Measurements from ENCODE around the gene NDUFS3.
"Not testable (repeated sequence)": the region's sequence is repeated elsewhere in the genome, so short reads cannot be mapped to it uniquely, and the experiment has no call there.

DNA sequence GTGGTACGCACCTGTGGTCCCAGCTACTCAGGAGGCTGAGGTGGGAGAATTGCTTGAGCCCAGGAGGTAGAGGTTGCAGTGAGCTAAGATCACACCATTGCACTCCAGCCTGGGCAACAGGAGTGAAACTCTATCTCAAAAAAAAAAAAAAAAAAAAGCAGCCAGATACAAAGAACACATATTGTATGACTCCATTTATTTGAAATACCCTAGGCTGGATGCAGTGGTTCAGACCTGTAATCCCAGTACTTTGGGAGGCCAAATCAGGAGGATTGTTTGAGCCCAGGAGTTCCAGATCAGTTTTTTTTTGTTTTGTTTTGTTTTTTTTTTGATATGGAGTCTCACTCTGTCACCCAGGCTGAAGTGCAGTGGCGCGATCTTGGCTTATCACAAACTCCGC lies 16.5 kb upstream of the NDUFS3 start:
- TF ChIP-seq, protein P1, sequence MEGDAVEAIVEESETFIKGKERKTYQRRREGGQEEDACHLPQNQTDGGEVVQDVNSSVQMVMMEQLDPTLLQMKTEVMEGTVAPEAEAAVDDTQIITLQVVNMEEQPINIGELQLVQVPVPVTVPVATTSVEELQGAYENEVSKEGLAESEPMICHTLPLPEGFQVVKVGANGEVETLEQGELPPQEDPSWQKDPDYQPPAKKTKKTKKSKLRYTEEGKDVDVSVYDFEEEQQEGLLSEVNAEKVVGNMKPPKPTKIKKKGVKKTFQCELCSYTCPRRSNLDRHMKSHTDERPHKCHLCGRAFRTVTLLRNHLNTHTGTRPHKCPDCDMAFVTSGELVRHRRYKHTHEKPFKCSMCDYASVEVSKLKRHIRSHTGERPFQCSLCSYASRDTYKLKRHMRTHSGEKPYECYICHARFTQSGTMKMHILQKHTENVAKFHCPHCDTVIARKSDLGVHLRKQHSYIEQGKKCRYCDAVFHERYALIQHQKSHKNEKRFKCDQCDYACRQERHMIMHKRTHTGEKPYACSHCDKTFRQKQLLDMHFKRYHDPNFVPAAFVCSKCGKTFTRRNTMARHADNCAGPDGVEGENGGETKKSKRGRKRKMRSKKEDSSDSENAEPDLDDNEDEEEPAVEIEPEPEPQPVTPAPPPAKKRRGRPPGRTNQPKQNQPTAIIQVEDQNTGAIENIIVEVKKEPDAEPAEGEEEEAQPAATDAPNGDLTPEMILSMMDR (IDR thresholded peaks at IDR 0.05), result not testable (repeated sequence)
- not testable (repeated sequence) for TF ChIP-seq POLR2AphosphoS5 (IDR thresholded peaks at IDR 0.05; ENCODE audit: low read depth, low read length)
